IMR-90 (cell line): ENCODE data around the gene FDPS. TPM values are rescaled to one million over a fixed set of nuclear protein-coding genes. Genes with fewer than 3 reads are reported as not detected.
A peak's percentile ranks its signal among the peaks of the same experiment; 100 is the strongest.

Experiments
- ATAC-seq: fragments of 200-7000 bp; cut with Tn5 transposase; 2 replicates; pipeline ENCODE4 v1.9.1; 2020; ENCODE audit warnings: low read depth, mild to moderate bottlenecking, moderate library complexity
- BruUV-seq: library from RNA; stranded (reverse); fragments of 400-500 nt; replicated peaks from 2 replicates; lab custom pipeline; 2021; lab: Mats Ljungman, UMichigan
- CTCF ChIA-PET: fragments of 300-600 bp; formaldehyde crosslinking; extraction: SDS; loops from one replicate; lab custom pipeline; 2021; ENCODE audit warnings: antibody characterized with exemption; lab: Yijun Ruan, JAX
- POLR2A ChIA-PET: fragments of 300-600 bp; sonication (Branson Sonifier 250); formaldehyde crosslinking; loops from one replicate; lab custom pipeline; 2022; ENCODE audit warnings: antibody characterized with exemption; ENCODE audit not compliant: unreplicated experiment; lab: Charles Lee
- DNase-seq: peaks from one replicate; pipeline ENCODE4 v3.0.0; 2013
- H2AFZ ChIP-seq: replicated peaks from 2 replicates; pipeline ENCODE3; 2013; ENCODE audit warnings: low read length, mild to moderate bottlenecking; ENCODE audit not compliant: poor library complexity
- H2AK5ac ChIP-seq: 2 replicates; pipeline ENCODE4 v1.6.1; 2013; ENCODE audit warnings: low read depth, low read length, inconsistent platforms
- H2AK9ac ChIP-seq: replicated peaks from 2 replicates; pipeline ENCODE3; 2013; ENCODE audit warnings: mild to moderate bottlenecking, low read depth, low read length, moderate library complexity; ENCODE audit not compliant: poor library complexity
- H2BK120ac ChIP-seq: 2 replicates; pipeline ENCODE4 v1.6.1; 2013; ENCODE audit warnings: low read depth, low read length, inconsistent platforms
- H2BK15ac ChIP-seq: 3 replicates; pipeline ENCODE4 v1.6.1; 2013; ENCODE audit warnings: low read depth, low read length, inconsistent platforms
- H2BK20ac ChIP-seq: 2 replicates; pipeline ENCODE4 v1.6.1; 2013; ENCODE audit warnings: low read depth, mild to moderate bottlenecking, inconsistent platforms, low read length, moderate library complexity
- H2BK5ac ChIP-seq: 2 replicates; pipeline ENCODE4 v1.6.1; 2013; ENCODE audit warnings: mild to moderate bottlenecking, low read depth, low read length, inconsistent platforms; ENCODE audit not compliant: poor library complexity, severe bottlenecking
- H3K14ac ChIP-seq: replicated peaks from 2 replicates; pipeline ENCODE4 v1.6.1; 2013; ENCODE audit warnings: low read depth, low read length, inconsistent platforms
- H3K18ac ChIP-seq: 2 replicates; pipeline ENCODE4 v1.6.1; 2013; ENCODE audit warnings: low read depth, low read length, control low read depth
- H3K23ac ChIP-seq: 2 replicates; pipeline ENCODE4 v1.6.1; 2013; ENCODE audit warnings: low read depth, low read length, inconsistent platforms
- H3K27ac ChIP-seq: 2 replicates; pipeline ENCODE4 v1.5.1; 2013; ENCODE audit warnings: mild to moderate bottlenecking, control low read depth, low read length; ENCODE audit not compliant: insufficient read depth
- H3K27me3 ChIP-seq: 2 replicates; pipeline ENCODE4 v1.6.1; 2013; ENCODE audit warnings: low read length; ENCODE audit not compliant: control insufficient read depth, insufficient read depth
- H3K36me3 ChIP-seq: 2 replicates; pipeline ENCODE4 v1.6.1; 2013; ENCODE audit warnings: low read length, mixed read lengths; ENCODE audit not compliant: control insufficient read depth, insufficient read depth
- H3K4ac ChIP-seq: 2 replicates; pipeline ENCODE4 v1.6.1; 2013; ENCODE audit warnings: low read depth, low read length, inconsistent platforms
- H3K4me1 ChIP-seq: 2 replicates; pipeline ENCODE4 v1.6.1; 2013; ENCODE audit warnings: low read length, mixed read lengths; ENCODE audit not compliant: control insufficient read depth, insufficient read depth
- H3K4me2 ChIP-seq: 2 replicates; pipeline ENCODE4 v1.6.1; 2013; ENCODE audit warnings: low read depth, mild to moderate bottlenecking, control low read depth, low read length, moderate library complexity
- H3K4me3 ChIP-seq: 2 replicates; pipeline ENCODE4 v1.5.1; 2013; ENCODE audit warnings: low read depth, mild to moderate bottlenecking, control low read depth, low read length, moderate library complexity; ENCODE audit not compliant: insufficient read depth
- H3K56ac ChIP-seq: 2 replicates; pipeline ENCODE4 v1.6.1; 2013; ENCODE audit warnings: low read length, inconsistent platforms; ENCODE audit not compliant: insufficient read depth; ENCODE audit errors: extremely low read depth
- H3K79me1 ChIP-seq, 2 experiments: 2 replicates each; pipeline ENCODE4 v1.6.1; 2013; ENCODE audit warnings: low read length in 2 of 2, inconsistent platforms in 1 of 2, low read depth in 1 of 2
- H3K9ac ChIP-seq: 2 replicates; pipeline ENCODE4 v1.6.1; 2013; ENCODE audit warnings: low read depth, low read length, control low read depth
- H3K9me1 ChIP-seq: 2 replicates; pipeline ENCODE4 v1.6.1; 2013; ENCODE audit warnings: low read length, inconsistent platforms; ENCODE audit not compliant: insufficient read depth
- H3K9me3 ChIP-seq: 2 replicates; pipeline ENCODE4 v1.6.1; 2013; ENCODE audit warnings: low read length; ENCODE audit not compliant: control insufficient read depth, insufficient read depth
- H4K20me1 ChIP-seq: 2 replicates; pipeline ENCODE4 v1.6.1; 2013; ENCODE audit warnings: low read length, inconsistent platforms; ENCODE audit not compliant: insufficient read depth
- H4K5ac ChIP-seq: 2 replicates; pipeline ENCODE4 v1.6.1; 2013; ENCODE audit warnings: mild to moderate bottlenecking, low read depth, low read length, control low read depth
- H4K8ac ChIP-seq, 2 experiments: 2 replicates each; pipeline ENCODE4 v1.6.1; 2013; ENCODE audit warnings: low read depth in 2 of 2, low read length in 2 of 2, control low read depth in 1 of 2, inconsistent platforms in 1 of 2
- H4K91ac ChIP-seq: 2 replicates; pipeline ENCODE4 v1.6.1; 2013; ENCODE audit warnings: low read depth, low read length, inconsistent platforms; ENCODE audit not compliant: insufficient read depth
- MXI1 ChIP-seq: IDR thresholded peaks from 2 replicates; pipeline ENCODE4 v1.6.1; 2012; ENCODE audit warnings: low read depth, mild to moderate bottlenecking, low read length, moderate library complexity, borderline replicate concordance
- NFE2L2 ChIP-seq: fragments of 150-350 bp; IDR thresholded peaks from 2 replicates; pipeline ENCODE4 v1.6.1; 2016; ENCODE audit warnings: low read depth, mild to moderate bottlenecking, low read length
- POLR2A ChIP-seq: IDR thresholded peaks from 2 replicates; pipeline ENCODE4 v1.6.1; 2012; ENCODE audit warnings: mild to moderate bottlenecking, low read depth, low read length
- RAD21 ChIP-seq: IDR thresholded peaks from 2 replicates; pipeline ENCODE4 v1.6.1; 2012; ENCODE audit warnings: low read length, improper control_type of control experiment
- RCOR1 ChIP-seq: IDR thresholded peaks from 2 replicates; pipeline ENCODE4 v1.6.1; 2012; ENCODE audit warnings: mild to moderate bottlenecking, low read length, improper control_type of control experiment; ENCODE audit not compliant: insufficient replicate concordance
- RFX5 ChIP-seq: IDR thresholded peaks from 2 replicates; pipeline ENCODE4 v1.8.0; 2012; ENCODE audit warnings: low read depth, mild to moderate bottlenecking, low read length, moderate library complexity
- WGBS, 2 experiments: methylation state at CpG; one replicate each; pipeline versions ENCODE4 v1.1.5 to v1.1.7; 2013; ENCODE audit warnings: missing lambda C conversion rate in 2 of 2; ENCODE audit not compliant: insufficient read length in 1 of 2; ENCODE audit errors: extremely low coverage in 2 of 2; 5-methylcytosine and 5-hydroxymethylcytosine counted together
- dilution Hi-C: fragments of 300-500 bp; cut with HindIII; formaldehyde crosslinking; loops from one replicate; pipeline ENCODE4 v1.14.3; 2018; ENCODE audit warnings: low sequenced_read_pairs; ENCODE audit not compliant: unreplicated experiment
- in situ Hi-C: fragments of 300-500 bp; cut with MboI; formaldehyde crosslinking; loops from 3 replicates; pipeline ENCODE4 v1.14.3; 2019; ENCODE audit warnings: low sequenced_read_pairs, inconsistent platforms, mixed read lengths
- intact Hi-C: fragments of 100-400 bp; cut with micrococcal nuclease; formaldehyde crosslinking; loops from 2 replicates; pipeline ENCODE4 v1.10.0; 2022
- polyA plus RNA-seq, 3 experiments: library from polyadenylated mRNA; depleted of rRNA; stranded (reverse); fragments of >200 nt; gene quantifications; 2 replicates each; pipeline ENCODE4 v1.2.3, GENCODE V29; 2012; ENCODE audit warnings: low replicate concordance in 1 of 3
- total RNA-seq: library from RNA; depleted of rRNA; stranded (reverse); fragments of >200 nt; gene quantifications from 2 replicates; pipeline ENCODE4 v1.2.3, GENCODE V29; 2012
- TF ChIP-seq, protein P1 (sequence below): fragments of 150-350 bp; IDR thresholded peaks from 2 replicates; pipeline ENCODE4 v1.6.1; 2016; ENCODE audit warnings: low read depth, mild to moderate bottlenecking, low read length, moderate library complexity, borderline replicate concordance

Gene FDPS
- total and polyA plus RNA-seq, 2 of the 4 experiments (the other 2 are of a cell fraction), result 183 to 191 TPM

DNA sequence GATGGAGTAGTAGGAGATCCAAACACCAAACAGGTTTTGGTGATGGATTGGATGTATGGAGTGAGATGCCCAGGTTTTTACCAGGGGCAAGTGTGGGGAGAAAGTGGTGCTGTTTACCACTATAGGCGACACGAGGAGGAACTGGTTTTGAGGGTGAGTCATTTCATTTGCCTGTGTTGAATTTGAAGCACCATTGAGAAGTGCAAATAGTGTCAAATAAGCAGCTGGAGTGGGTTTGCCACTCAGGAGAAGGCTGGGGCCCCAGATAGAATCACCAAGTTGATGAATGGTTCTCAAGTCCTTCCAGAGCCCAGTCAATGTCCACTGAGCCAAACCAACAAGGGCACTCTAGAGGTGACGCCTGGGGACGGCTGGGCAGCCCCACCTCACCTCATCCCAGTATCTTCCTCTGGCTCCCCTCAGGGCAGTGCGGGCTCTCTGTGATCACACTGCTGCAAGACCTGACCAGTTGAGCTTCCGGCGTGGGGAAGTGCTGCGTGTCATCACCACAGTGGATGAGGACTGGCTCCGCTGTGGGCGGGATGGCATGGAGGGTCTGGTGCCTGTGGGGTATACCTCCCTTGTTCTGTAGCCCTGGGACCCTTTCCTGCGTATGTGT lies 21.4 kb downstream of the FDPS start:
- H3K56ac ChIP-seq, result no peak overlapping the region
- no peak overlapping the region for H4K8ac ChIP-seq
- POLR2A ChIA-PET, result no interaction called here
- H3K9me3 ChIP-seq, result no peaks in the 10 kb centered on the region
- no peaks in the 10 kb centered on the region for H3K27me3 ChIP-seq
- H3K36me3 ChIP-seq, result peaks cover 38% of the 10 kb centered on the region
- peaks cover 16 to 34% of the 10 kb centered on the region in 2 experiments for H3K79me1 ChIP-seq
- peak overlapping the region; percentile 18 for H2AFZ ChIP-seq
- no peak overlapping the region for H2BK20ac ChIP-seq
- BruUV-seq, result no TSS peak
- intact Hi-C loops, result loop anchor here (10.0 kb wide), 1 partner anchor 125 kb away; the partner anchor contains the start of genes MTX1 and THBS3
- TF ChIP-seq RFX5 (no peak), MXI1 (no peak), POLR2A (no peak), NFE2L2 (no peak), RCOR1 (no peak), RAD21 (no peak)
- TF ChIP-seq, protein P1, sequence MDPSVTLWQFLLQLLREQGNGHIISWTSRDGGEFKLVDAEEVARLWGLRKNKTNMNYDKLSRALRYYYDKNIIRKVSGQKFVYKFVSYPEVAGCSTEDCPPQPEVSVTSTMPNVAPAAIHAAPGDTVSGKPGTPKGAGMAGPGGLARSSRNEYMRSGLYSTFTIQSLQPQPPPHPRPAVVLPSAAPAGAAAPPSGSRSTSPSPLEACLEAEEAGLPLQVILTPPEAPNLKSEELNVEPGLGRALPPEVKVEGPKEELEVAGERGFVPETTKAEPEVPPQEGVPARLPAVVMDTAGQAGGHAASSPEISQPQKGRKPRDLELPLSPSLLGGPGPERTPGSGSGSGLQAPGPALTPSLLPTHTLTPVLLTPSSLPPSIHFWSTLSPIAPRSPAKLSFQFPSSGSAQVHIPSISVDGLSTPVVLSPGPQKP, result no peak
- H3K9ac ChIP-seq, result no peak overlapping the region
- no peak overlapping the region for H4K5ac ChIP-seq
- H3K4me3 ChIP-seq, result no peak overlapping the region
- no peak overlapping the region for H3K4ac ChIP-seq
- no peak overlapping the region for H3K27ac ChIP-seq
- H2BK120ac ChIP-seq, result no peak overlapping the region
- 100% methylated on average over 2 of the region's 11 CpGs; no CpG with 5 or more reads in 1 of the 2 experiments for WGBS, 2 experiments
- in situ Hi-C loops, result no loop called here
- H4K20me1 ChIP-seq, result peaks cover 29% of the 10 kb centered on the region
- peaks cover 13% of the 10 kb centered on the region; the same call in 1 of the 2 replicates for H3K9me1 ChIP-seq
- DNase-seq (no peak), ATAC-seq (no peak)
- H2AK5ac ChIP-seq, result no peak overlapping the region
- CTCF ChIA-PET, result no interaction called here
- dilution Hi-C loops, result no loop called here
- H3K4me2 ChIP-seq, result no peak overlapping the region
- H3K18ac ChIP-seq, result no peak overlapping the region
- H4K91ac ChIP-seq, result no peak overlapping the region
- H3K4me1 ChIP-seq, result peaks cover 9% of the 10 kb centered on the region; the same call in 1 of the 2 replicates
- H3K23ac ChIP-seq, result no peak overlapping the region
- H3K14ac ChIP-seq, result no peak overlapping the region
- H2BK15ac ChIP-seq, result no peak overlapping the region
- no peak overlapping the region for H2AK9ac ChIP-seq
- H2BK5ac ChIP-seq, result no peak overlapping the region
